CD4-positive, alpha-beta T cell treated with Interferon gamma for 1 hour (primary cell): Measurements from ENCODE around the gene PRKCE.

Experiments used
- DNase-seq: peaks from one replicate; pipeline ENCODE4 v3.0.0-alpha.2; 2020

Gene PRKCE

GRCh38 chr2:45814951-45815621 lies 163.6 kb downstream of the PRKCE start:
- no peak for DNase-seq

- DNase-seq = no peak
These were observed 164.8 kb downstream of the PRKCE start for GRCh38 chr2:45816272-45816671.

GRCh38 chr2:45818591-45818990 lies 167.1 kb downstream of the PRKCE start:
- DNase-seq = no peak

GRCh38 chr2:45820048-45820447 lies 168.6 kb downstream of the PRKCE start:
- DNase-seq = no peak

GRCh38 chr2:45821558-45822271 lies 170.2 kb downstream of the PRKCE start:
- no peak for DNase-seq

GRCh38 chr2:45822272-45822630 lies 170.8 kb downstream of the PRKCE start:
- no peak for DNase-seq

GRCh38 chr2:45823723-45824206 lies 172.3 kb downstream of the PRKCE start:
- no peak for DNase-seq

GRCh38 chr2:45825001-45825651 lies 173.7 kb downstream of the PRKCE start:
- no peak for DNase-seq

GRCh38 chr2:45826460-45826859 lies 175.0 kb downstream of the PRKCE start:
- DNase-seq = no peak

GRCh38 chr2:45826884-45827635 lies 175.6 kb downstream of the PRKCE start:
- no peak for DNase-seq

- DNase-seq = no peak
These were observed 178.8 kb downstream of the PRKCE start for GRCh38 chr2:45830322-45830721.

- no peak for DNase-seq
These were observed 182.0 kb downstream of the PRKCE start for GRCh38 chr2:45833301-45833967.

GRCh38 chr2:45833968-45834344 lies 182.5 kb downstream of the PRKCE start:
- DNase-seq = peak; percentile 2

- no peak for DNase-seq
These were observed 182.9 kb downstream of the PRKCE start for GRCh38 chr2:45834372-45834771.

- DNase-seq = no peak
These were observed 183.4 kb downstream of the PRKCE start for GRCh38 chr2:45834858-45835257.

GRCh38 chr2:45836316-45836715 lies 184.8 kb downstream of the PRKCE start:
- no peak for DNase-seq

- peak; percentile 34 for DNase-seq
These were observed 185.3 kb downstream of the PRKCE start for GRCh38 chr2:45836740-45837139.

- no peak for DNase-seq
These were observed 186.4 kb downstream of the PRKCE start for GRCh38 chr2:45837812-45838341.

- DNase-seq = no peak
These were observed 188.2 kb downstream of the PRKCE start for GRCh38 chr2:45839508-45840251.

- no peak for DNase-seq
These were observed 189.0 kb downstream of the PRKCE start for GRCh38 chr2:45840481-45840880.

- no peak for DNase-seq
These were observed 190.4 kb downstream of the PRKCE start for GRCh38 chr2:45841752-45842407.
